NOMO-1 (cell line): ENCODE data around the gene ACTRT3.

Experiments used
- DNase-seq, 2 experiments: peaks; one replicate each; lab custom pipeline; 2025; ENCODE audit not compliant: unreplicated experiment in 2 of 2; lab: John Stamatoyannopoulos, UW

Gene ACTRT3

GRCh38 chr3:169769287-169770181 is at the start of gene ACTRT3:
Gene ACTRT3, minus strand, starts transcription at chr3:169769561. Its CDS starts 41 bp downstream, at chr3:169769520.
- DNase-seq: peak; percentile 55 to 70

- DNase-seq: no peak
Measured at GRCh38 chr3:169818316-169818715, 49.0 kb upstream of the ACTRT3 start.

GRCh38 chr3:169815590-169816150 is 46.3 kb upstream of the ACTRT3 start:
- no peak for DNase-seq

DNA sequence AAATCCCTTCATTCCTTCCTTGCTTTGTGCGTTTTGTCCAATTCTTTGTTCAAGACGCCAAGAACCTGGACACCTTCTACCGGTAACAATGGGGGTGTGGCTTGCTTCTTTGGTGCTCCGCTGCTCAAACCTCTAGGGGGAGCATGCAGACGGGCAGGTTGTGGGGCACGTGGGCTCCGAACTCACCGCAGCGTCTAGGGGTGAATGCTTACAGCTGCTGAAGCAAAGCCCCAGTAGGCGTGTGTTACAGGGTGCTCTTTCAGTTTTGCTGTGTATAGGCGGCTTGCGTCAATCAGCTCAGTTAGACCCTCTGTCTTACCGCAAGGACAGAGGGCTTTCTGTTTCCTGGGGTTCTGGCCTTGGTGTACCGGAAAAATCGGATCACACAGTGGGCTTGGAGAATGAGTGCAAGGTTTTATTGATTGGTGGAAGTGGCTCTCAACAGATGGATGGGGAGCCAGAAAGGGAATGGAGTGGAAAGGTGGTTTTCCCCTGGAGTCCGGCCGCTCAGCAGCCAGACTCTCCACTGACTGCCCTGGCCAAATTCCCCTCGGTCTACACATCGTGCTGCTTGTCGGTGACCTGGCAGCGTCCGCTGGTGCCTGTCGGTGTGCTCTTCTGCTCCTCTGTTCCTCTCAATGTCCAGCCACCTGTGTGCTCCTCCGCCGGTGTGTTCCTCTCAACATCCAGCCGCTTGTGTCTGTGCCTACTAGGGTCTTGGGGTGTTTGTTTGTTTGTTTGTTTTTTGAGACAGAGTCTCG is 44.6 kb upstream of the ACTRT3 start:
- peak; percentile 71 to 80 for DNase-seq

GRCh38 chr3:169813278-169813677 is 43.9 kb upstream of the ACTRT3 start:
- no peak for DNase-seq

DNA sequence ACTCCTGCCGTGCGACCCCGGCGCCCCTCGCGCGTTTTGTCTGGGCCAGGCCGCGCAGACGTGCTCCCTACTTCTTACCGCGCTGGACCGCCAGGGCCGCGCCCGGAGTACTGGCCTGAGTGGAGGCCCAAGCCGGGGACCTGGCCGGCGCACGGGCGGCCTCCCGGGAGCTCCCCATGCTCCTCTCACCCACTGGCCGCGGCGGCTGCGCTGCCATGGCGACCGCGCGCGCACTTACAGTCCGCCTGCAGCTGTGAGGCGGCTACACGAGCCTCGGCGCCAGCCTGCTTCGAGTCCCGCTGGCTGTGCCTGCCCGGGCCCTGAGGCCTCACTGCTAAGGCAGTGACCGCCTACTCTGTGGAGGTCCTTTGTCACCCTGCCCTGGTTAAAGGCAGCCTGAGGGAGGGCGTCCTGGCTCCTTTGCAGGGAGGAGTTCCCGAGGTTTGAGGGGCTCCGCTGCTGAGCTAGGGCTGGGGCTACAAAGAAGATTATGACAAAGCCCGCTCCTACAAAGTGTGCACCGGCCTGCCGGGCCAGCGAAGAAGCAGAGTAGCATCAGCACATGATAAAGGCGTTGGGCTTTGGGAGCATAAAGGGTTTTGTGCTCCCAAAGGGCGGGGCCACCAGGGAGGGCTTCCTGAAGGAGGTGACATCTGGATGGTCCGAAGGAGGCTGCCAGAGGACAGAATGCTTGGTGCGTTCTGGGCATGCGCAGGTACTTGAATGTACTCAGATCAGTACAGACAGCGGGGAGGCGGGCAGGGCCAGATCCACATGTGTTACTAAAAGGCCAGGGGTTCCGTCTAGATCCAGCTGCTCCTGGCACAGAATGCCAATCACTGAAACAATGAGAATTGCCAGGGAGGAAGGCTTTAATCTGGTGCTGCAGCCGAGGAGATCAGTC is 43.2 kb upstream of the ACTRT3 start, which contains the start of the genes LRRC34 and LRRIQ4:
TSS of gene LRRC34 (minus strand) at position 573 of the 904 bp plus-strand sequence. CDS start at position 217, 356 bp downstream.
TSS of gene LRRIQ4 (plus strand) at position 539 of the 904 bp plus-strand sequence. CDS start 9,052 bp downstream, outside the sequence.
- DNase-seq: peak; percentile 28 to 38

- DNase-seq: no peak
Measured at GRCh38 chr3:169811631-169812331, 42.4 kb upstream of the ACTRT3 start.

DNA sequence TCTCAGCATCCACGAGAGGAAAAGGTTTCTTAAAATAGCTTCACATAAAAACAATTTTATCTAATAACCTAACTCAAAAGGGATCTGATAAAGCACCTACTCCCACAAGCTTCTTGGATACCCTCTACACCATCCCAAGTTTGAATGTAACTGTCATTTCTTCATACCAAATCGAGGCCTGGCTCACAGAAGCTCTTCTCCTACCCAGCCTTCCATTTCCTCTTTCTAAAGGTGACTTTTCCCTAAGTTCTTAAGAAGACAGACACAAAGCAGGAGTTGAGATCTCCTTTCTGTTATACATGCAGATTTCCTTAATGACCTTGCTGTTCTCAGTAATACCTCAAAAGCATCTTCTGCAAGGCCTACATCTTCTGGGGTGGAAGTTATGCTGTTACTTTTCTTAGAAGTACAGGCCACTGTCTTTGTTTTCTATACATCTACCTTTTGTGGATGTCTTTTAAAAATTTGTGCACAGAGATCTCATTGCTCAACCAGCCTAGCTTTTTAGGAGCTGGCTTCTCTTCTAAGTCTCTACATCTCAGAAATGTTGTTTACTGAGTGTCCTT is 40.0 kb upstream of the ACTRT3 start:
- DNase-seq: no peak

GRCh38 chr3:169804681-169805080 is 35.3 kb upstream of the ACTRT3 start:
- no peak for DNase-seq

DNA sequence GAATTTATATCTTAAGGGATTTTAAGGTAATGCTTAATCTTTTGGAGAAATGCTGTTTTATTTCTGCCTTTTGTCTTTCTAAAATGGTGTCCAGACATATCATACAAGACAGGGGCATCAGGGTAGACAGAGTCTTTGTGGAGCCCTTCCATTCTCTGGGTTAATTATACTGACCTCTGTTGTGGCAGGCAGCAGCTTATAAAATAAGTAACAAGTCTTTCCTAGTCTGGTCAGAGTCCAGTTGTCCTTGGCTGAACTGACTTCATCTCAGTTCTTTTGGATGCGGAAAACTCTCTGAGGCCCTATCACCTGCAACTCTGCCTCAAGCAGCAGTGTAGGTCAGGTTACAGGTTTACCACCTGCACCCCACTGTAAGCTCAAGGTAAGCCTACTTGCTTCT is 23.0 kb upstream of the ACTRT3 start:
- no peak for DNase-seq

GRCh38 chr3:169790687-169791429 is 21.5 kb upstream of the ACTRT3 start:
- no peak for DNase-seq

DNA sequence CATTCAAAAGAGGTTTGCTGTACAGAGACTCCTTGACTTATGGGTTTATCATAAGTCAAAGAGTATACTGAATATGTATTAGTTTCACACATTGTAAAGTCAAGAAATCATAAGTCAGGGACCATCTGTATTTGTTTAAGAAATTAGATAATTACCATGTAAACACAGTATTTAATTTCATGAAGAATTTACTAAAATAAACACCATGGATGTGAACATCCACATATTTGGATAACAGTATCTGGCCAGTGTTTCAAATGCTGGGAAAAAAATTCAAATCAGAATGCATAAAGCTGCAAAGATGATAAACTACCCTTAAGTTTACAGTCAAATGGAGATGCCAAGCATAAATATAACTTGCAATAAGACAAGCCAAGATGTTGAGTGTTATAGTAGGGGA is 20.9 kb upstream of the ACTRT3 start:
- no peak for DNase-seq

DNA sequence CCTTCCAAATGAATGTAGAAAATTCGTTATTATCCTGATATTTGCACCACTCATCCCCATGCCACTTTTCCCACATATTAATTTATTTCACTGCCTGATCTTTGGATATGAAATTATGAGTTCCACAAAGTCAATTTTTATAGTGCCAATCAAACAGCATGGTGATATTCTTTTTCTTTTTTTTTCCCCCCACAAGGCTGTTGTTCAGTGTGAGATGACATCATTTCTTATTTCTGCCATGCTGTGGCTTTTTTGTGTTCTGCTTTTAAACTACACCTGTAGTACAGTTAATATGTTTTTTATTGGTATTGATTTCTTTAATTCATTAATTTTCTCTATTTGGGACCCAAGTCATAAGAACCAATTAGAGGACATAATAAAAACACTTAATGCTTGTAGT is 18.4 kb upstream of the ACTRT3 start:
- DNase-seq: no peak

GRCh38 chr3:169787120-169787519 is 17.8 kb upstream of the ACTRT3 start:
- DNase-seq: no peak

DNA sequence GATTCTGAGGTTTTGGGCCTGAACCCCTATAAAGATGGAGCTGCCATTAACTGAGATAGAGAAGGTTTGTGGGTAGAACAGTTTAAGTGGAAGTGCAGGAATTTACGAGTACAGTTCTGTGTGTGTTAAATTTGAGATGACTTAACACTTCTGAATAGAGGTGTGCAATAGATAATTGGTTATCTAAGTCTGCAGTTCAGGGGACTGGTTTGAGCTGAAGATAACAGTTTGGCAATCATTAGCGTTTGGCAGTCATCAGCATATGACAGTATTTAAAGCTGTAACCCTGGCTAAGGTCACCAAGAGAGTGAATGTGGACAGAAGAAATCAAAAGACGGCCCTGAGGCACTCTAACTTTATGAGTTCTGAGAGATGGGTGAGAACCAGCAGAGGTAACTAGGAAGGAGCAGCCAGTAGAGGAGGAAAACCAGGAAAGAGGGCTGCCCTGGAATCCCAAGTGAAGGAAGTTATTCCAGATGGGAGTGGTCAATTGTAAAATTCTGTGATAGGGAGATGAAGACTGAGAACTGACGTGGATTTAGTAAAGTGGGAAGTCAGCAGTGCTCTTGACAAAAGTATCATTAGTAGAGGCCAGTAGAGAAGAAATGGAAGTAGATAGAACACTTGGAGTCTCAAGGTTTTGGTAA is 12.0 kb upstream of the ACTRT3 start:
- DNase-seq: no peak

DNA sequence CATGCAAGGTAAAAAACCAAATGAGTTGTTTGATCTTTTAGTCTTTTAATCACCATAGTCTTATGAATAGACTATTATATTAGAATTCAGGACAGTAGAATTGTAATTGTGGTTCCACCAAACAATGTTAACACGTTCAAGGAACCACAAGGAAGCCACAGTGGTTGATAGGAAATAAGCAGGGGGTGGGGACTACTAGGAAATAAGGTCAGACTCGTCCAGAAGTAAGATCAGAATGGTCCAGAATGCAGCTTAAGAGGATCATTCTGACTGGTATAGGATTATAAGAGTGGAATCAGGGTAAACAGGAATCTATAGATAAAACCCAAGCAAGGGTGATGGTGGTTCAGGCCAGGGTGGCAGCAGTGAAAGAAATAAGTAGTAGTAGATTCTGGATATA is 11.4 kb upstream of the ACTRT3 start:
- no peak for DNase-seq

- DNase-seq: no peak
Measured at GRCh38 chr3:169777822-169778221, 8.5 kb upstream of the ACTRT3 start.

DNA sequence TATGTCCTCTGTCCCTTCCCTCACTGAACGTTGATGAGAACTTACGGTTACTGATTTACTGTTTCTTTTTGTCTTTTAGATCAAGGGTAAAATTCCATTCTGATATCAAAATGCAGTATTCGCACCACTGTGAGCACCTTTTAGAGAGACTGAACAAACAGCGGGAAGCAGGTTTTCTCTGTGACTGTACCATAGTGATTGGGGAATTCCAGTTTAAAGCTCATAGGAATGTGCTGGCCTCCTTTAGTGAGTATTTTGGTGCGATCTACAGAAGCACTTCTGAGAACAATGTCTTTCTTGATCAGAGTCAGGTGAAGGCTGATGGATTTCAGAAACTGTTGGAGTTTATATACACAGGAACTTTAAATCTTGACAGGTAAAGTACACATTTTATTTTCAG is 4.8 kb upstream of the ACTRT3 start:
- no peak for DNase-seq
